NT2/D1 (cell line): Measurements from ENCODE around the gene MBP.

Experiments used
- DNase-seq: peaks from one replicate; pipeline ENCODE4 v3.0.0-alpha.2; 2011; ENCODE audit warnings: low read depth, low spot score
- H3K27me3 ChIP-seq: 2 replicates; pipeline ENCODE4 v1.6.0; 2011; ENCODE audit warnings: mild to moderate bottlenecking; ENCODE audit not compliant: insufficient read length, insufficient read depth
- H3K36me3 ChIP-seq: 2 replicates; pipeline ENCODE4 v1.6.1; 2011; ENCODE audit warnings: mild to moderate bottlenecking, low read length, mixed read lengths; ENCODE audit not compliant: insufficient read depth, insufficient read length
- H3K4me1 ChIP-seq: 2 replicates; pipeline ENCODE4 v1.5.1; 2011; ENCODE audit not compliant: insufficient read depth, insufficient read length
- H3K4me3 ChIP-seq: 2 replicates; pipeline ENCODE4 v1.5.1; 2011; ENCODE audit warnings: low read depth; ENCODE audit not compliant: insufficient read length
- H3K9ac ChIP-seq: 2 replicates; pipeline ENCODE4 v1.6.0; 2011; ENCODE audit warnings: low read depth; ENCODE audit not compliant: insufficient read length
- H3K9me3 ChIP-seq: 2 replicates; pipeline ENCODE4 v1.5.1; 2011; ENCODE audit warnings: mild to moderate bottlenecking, low read length; ENCODE audit not compliant: insufficient read depth
- SUZ12 ChIP-seq: IDR thresholded peaks from 2 replicates; pipeline ENCODE4 v1.6.1; 2011; ENCODE audit not compliant: insufficient read length, insufficient read depth; ENCODE audit errors: extremely low read depth
- YY1 ChIP-seq: IDR thresholded peaks from 2 replicates; pipeline ENCODE4 v1.6.1; 2011; ENCODE audit not compliant: insufficient read length, insufficient read depth
- ZNF274 ChIP-seq: IDR thresholded peaks from 2 replicates; pipeline ENCODE4 v1.6.1; 2011; ENCODE audit warnings: mild to moderate bottlenecking, low read depth, low read length

Gene MBP

GRCh38 chr18:77138270-77138669, 5.7 kb upstream of the MBP start:
- no peaks in the 10 kb centered on the region for H3K36me3 ChIP-seq
- no peak overlapping the region for H3K9ac ChIP-seq
- H3K4me3 ChIP-seq, result no peak overlapping the region
- TF ChIP-seq ZNF274, result no peak
- TF ChIP-seq SUZ12, result no peak
- no peak for TF ChIP-seq YY1
- peaks cover under 1% of the 10 kb centered on the region for H3K4me1 ChIP-seq
- H3K9me3 ChIP-seq, result peaks cover 14% of the 10 kb centered on the region; the same call in 1 of the 2 replicates
- H3K27me3 ChIP-seq, result peaks cover 22% of the 10 kb centered on the region
- no peak for DNase-seq

GRCh38 chr18:77137851-77138250, 5.3 kb upstream of the MBP start:
- Histone ChIP-seq H3K4me3 (no peak overlapping the region), H3K9ac (no peak overlapping the region), H3K36me3 (no peaks in the 10 kb centered on the region), H3K27me3 (peaks cover 26% of the 10 kb centered on the region), H3K4me1 (peaks cover 3% of the 10 kb centered on the region), H3K9me3 (peaks cover 11% of the 10 kb centered on the region; the same call in 1 of the 2 replicates)
- TF ChIP-seq ZNF274 (no peak), SUZ12 (no peak), YY1 (no peak)
- no peak for DNase-seq

GRCh38 chr18:77136871-77137665, 4.5 kb upstream of the MBP start:
- H3K9me3 ChIP-seq, result peaks cover 8% of the 10 kb centered on the region; the same call in 1 of the 2 replicates
- no peak overlapping the region for H3K4me3 ChIP-seq
- no peak overlapping the region for H3K9ac ChIP-seq
- H3K27me3 ChIP-seq, result peaks cover 32% of the 10 kb centered on the region
- DNase-seq, result no peak
- H3K4me1 ChIP-seq, result peaks cover 3% of the 10 kb centered on the region
- TF ChIP-seq ZNF274, result no peak
- TF ChIP-seq SUZ12, result no peak
- TF ChIP-seq YY1, result no peak
- H3K36me3 ChIP-seq, result no peaks in the 10 kb centered on the region

- H3K9ac ChIP-seq, result no peak overlapping the region
- no peak for TF ChIP-seq ZNF274
- no peak for TF ChIP-seq YY1
- no peak for TF ChIP-seq SUZ12
- no peaks in the 10 kb centered on the region for H3K9me3 ChIP-seq
- DNase-seq, result no peak
- H3K36me3 ChIP-seq, result no peaks in the 10 kb centered on the region
- H3K4me3 ChIP-seq, result no peak overlapping the region
- H3K27me3 ChIP-seq, result peaks cover 41% of the 10 kb centered on the region
- peaks cover 3% of the 10 kb centered on the region for H3K4me1 ChIP-seq
Measured at GRCh38 chr18:77136076-77136718, 3.6 kb upstream of the MBP start.

- Histone ChIP-seq H3K4me1 (peaks cover 3% of the 10 kb centered on the region), H3K27me3 (peaks cover 48% of the 10 kb centered on the region), H3K9me3 (no peaks in the 10 kb centered on the region), H3K36me3 (no peaks in the 10 kb centered on the region), H3K9ac (no peak overlapping the region), H3K4me3 (no peak overlapping the region)
- DNase-seq, result no peak
- no peak for TF ChIP-seq SUZ12
- no peak for TF ChIP-seq ZNF274
- no peak for TF ChIP-seq YY1
Measured at GRCh38 chr18:77135339-77136075, 2.9 kb upstream of the MBP start.

- no peak overlapping the region for H3K9ac ChIP-seq
- peaks cover 3% of the 10 kb centered on the region for H3K4me1 ChIP-seq
- H3K36me3 ChIP-seq, result no peaks in the 10 kb centered on the region
- H3K27me3 ChIP-seq, result peaks cover 57% of the 10 kb centered on the region
- TF ChIP-seq YY1 (no peak), ZNF274 (no peak), SUZ12 (no peak)
- H3K9me3 ChIP-seq, result no peaks in the 10 kb centered on the region
- no peak for DNase-seq
- H3K4me3 ChIP-seq, result no peak overlapping the region
Measured at GRCh38 chr18:77134611-77135010, 2.0 kb upstream of the MBP start.
